ENCODE results near the gene FANK1.
"Not testable (repeated sequence)": the region's sequence is repeated elsewhere in the genome, so short reads cannot be mapped to it uniquely, and the experiment has no call there.

DNA sequence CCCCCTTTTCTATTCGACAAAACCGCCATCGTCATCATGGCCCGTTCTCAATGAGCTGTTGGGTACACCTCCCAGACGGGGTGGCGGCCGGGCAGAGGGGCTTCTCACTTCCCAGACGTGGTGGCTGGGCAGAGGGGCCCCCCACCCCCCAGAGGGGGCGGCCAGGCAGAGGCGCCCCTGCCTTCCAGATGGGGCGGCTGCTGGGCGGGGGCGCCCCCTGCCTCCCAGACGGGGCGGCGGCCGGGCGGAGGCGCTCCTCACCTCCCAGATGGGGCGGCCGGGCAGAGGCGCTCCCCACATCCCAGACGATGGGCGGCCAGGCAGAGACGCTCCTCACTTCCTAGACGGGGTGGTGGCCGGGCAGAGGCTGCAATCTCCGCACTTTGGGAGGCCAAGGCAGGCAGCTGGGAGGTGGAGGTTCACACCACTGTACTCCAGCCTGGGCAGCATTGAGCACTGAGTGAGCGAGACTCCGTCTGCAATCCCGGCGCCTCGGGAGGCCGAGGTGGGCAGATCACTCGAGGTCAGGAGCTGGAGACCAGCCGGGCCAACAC, 73.8 kb downstream of the FANK1 start:
- TF ChIP-seq, protein P1, sequence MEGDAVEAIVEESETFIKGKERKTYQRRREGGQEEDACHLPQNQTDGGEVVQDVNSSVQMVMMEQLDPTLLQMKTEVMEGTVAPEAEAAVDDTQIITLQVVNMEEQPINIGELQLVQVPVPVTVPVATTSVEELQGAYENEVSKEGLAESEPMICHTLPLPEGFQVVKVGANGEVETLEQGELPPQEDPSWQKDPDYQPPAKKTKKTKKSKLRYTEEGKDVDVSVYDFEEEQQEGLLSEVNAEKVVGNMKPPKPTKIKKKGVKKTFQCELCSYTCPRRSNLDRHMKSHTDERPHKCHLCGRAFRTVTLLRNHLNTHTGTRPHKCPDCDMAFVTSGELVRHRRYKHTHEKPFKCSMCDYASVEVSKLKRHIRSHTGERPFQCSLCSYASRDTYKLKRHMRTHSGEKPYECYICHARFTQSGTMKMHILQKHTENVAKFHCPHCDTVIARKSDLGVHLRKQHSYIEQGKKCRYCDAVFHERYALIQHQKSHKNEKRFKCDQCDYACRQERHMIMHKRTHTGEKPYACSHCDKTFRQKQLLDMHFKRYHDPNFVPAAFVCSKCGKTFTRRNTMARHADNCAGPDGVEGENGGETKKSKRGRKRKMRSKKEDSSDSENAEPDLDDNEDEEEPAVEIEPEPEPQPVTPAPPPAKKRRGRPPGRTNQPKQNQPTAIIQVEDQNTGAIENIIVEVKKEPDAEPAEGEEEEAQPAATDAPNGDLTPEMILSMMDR (IDR thresholded peaks at IDR 0.05) = not testable (repeated sequence)
- not testable (repeated sequence) for TF ChIP-seq POLR2A (IDR thresholded peaks at IDR 0.05)

All from heart left ventricle (tissue), 13 donors.